NCI-H1092 (cell line): ENCODE results near the gene NUP62.
"Not testable (repeated sequence)": the region's sequence is repeated elsewhere in the genome, so short reads cannot be mapped to it uniquely, and the experiment has no call there.

ENCODE experiments used
- DNase-seq: peaks from one replicate; lab custom pipeline; 2025; lab: John Stamatoyannopoulos, UW

The NUP62 gene, protein sequence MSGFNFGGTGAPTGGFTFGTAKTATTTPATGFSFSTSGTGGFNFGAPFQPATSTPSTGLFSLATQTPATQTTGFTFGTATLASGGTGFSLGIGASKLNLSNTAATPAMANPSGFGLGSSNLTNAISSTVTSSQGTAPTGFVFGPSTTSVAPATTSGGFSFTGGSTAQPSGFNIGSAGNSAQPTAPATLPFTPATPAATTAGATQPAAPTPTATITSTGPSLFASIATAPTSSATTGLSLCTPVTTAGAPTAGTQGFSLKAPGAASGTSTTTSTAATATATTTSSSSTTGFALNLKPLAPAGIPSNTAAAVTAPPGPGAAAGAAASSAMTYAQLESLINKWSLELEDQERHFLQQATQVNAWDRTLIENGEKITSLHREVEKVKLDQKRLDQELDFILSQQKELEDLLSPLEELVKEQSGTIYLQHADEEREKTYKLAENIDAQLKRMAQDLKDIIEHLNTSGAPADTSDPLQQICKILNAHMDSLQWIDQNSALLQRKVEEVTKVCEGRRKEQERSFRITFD

DNA sequence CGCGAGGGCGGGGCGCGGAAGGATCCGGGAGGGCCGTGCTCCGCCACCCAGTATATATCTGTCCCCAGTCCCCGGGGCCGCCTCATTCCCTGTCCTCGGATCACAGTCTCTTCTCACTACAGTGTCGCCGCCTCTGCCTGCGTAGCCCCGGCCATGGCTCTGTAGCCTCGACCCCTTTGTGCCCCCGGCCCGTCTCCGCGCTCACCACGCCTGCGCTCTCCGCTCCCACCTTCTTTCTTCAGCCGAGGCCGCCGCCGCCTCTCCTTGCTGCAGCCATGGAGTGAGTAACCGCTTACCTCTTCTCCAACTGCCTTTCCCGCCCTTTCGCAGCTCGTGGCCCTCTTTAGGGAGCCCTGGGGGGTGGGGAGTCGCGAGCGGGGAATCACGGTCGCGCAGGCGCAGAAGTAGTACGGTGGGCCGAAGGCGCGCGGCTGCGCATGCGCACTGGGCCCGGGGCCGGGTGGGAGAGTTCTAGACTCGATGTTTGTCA is at the start of gene NUP62, which contains the start of gene ATF5:
Gene NUP62 (minus strand): TSS at position 384 of the 490 bp plus-strand sequence. CDS start 19,697 bp downstream, outside the sequence.
Gene ATF5 (plus strand): TSS at position 85 of the 490 bp plus-strand sequence. CDS start 1,646 bp downstream, outside the sequence.
- DNase-seq, result peak; percentile 86

DNA sequence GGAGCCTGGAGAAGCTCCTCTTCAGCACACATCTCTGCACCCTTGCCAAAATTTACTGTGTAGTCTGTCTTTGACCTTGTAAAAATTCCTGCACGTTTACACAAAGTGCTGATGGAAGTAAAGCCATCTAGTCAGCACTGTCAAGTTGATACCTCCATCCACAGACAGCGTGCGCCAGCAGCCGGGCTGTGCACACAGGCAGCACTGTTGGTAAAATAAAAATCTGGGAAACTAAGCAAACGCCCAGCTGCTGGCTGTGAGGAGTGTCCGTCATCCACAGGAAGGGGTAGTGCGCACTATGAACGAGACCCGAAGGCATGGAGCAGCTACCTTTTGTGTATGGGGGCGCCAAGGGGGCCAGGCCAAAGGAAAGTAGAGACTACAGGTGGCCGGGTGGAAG is 49.0 kb upstream of the NUP62 start:
- DNase-seq, result no peak

- no peak for DNase-seq
These were observed 48.6 kb upstream of the NUP62 start for GRCh38 chr19:49977881-49978280.

- DNase-seq, result no peak
These were observed 47.8 kb upstream of the NUP62 start for GRCh38 chr19:49977076-49977475.

DNA sequence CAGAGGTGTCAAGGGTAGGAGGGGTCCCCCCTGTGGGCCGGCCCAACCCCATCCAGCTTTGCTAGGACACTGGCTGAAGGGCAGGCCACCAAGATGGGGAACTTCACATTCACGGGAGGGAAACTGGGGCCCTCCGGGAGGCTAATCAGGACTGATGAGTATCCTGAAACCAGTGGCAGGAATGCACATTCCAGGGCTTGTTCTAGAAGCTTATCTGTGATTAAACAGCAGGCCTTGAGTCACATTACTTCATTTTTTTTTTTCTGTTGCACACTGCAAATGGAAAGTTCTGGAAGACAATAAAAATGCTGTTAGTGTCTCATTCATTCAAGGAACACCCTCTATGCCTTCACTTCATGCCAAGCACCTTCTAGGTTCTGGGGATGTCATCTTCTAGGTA is 47.2 kb upstream of the NUP62 start:
- no peak for DNase-seq

DNA sequence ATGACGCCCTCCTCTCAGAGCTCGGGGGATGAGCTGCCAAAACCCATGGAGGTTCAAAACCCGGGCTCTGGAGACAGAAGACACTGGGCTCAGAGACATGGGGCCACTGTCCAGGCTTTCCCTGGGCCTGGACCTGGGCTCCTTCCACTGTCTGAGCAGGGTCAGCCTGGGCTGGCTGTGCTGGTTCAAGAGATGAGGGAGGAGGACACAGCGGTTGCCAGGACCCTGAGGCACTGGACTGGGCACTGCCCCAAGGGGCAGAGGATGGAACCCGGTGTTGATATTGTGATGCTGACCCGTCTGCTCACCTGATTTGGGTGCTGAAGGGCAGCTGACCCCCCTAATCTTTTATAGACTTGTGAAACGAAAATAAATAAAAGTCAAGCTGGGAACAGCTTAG is 45.7 kb upstream of the NUP62 start:
- DNase-seq, result no peak

GRCh38 chr19:49973987-49974386 is 44.7 kb upstream of the NUP62 start:
- DNase-seq, result no peak

GRCh38 chr19:49972841-49973240 is 43.5 kb upstream of the NUP62 start:
- no peak for DNase-seq

- DNase-seq, result no peak
These were observed 42.7 kb upstream of the NUP62 start for GRCh38 chr19:49971991-49972411.

DNA sequence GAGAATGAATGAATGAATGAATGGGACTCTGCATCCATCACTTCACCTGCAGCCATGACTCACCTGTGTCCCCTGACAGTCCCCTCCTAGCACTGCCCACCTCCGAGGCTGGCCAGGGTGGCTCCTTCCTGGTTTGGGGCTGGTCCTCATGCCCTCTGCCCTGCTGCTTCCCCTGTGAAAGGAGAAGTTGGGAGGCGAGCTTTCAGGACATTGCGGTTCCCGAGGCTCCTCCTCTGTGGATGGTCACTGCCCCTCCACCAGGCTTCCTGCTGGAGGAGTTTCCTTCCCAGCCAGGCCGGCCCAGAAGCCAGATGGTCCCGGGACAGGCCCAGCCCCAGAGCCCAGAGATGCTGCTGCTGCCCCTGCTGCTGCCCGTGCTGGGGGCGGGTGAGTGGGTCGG is 40.1 kb upstream of the NUP62 start:
- not testable (repeated sequence) for DNase-seq

GRCh38 chr19:49968279-49968922 is 39.1 kb upstream of the NUP62 start:
- no peak for DNase-seq

GRCh38 chr19:49960980-49961379 is 31.7 kb upstream of the NUP62 start, which contains the start of gene SIGLEC11:
Gene SIGLEC11, minus strand, starts transcription at chr19:49961172. Its CDS starts 91 bp downstream, at chr19:49961081.
- DNase-seq, result not testable (repeated sequence)

DNA sequence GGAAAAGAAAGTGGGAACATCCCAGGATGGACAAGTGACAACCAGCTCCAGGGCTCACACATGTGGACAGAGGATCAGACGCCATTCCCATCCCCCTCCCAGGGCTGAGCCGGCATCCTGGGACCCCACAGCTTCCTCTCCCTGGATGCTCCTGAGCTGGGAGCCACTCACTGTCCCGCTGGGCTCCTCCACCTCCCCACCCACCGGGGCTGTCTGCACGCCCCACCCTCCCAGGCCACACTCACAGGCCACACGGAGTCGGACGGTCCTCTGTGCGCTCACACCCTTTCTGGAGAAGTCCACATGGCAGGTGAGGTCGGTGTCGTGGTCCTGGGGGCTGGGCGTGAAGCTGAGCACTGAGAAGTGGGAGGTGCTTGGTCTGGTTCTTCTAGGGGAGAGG is 30.6 kb upstream of the NUP62 start:
- not testable (repeated sequence) for DNase-seq

GRCh38 chr19:49958596-49958995 is 29.3 kb upstream of the NUP62 start:
- DNase-seq, result not testable (repeated sequence)

- DNase-seq, result not testable (repeated sequence)
These were observed 28.8 kb upstream of the NUP62 start for GRCh38 chr19:49958144-49958543.

GRCh38 chr19:49957262-49957915 is 28.1 kb upstream of the NUP62 start:
- no peak for DNase-seq

- DNase-seq, result no peak
These were observed 26.8 kb upstream of the NUP62 start for GRCh38 chr19:49956115-49956495.

- DNase-seq, result no peak
These were observed 25.6 kb upstream of the NUP62 start for GRCh38 chr19:49954933-49955332.

- no peak for DNase-seq
These were observed 25.0 kb upstream of the NUP62 start for GRCh38 chr19:49954092-49954829.

DNA sequence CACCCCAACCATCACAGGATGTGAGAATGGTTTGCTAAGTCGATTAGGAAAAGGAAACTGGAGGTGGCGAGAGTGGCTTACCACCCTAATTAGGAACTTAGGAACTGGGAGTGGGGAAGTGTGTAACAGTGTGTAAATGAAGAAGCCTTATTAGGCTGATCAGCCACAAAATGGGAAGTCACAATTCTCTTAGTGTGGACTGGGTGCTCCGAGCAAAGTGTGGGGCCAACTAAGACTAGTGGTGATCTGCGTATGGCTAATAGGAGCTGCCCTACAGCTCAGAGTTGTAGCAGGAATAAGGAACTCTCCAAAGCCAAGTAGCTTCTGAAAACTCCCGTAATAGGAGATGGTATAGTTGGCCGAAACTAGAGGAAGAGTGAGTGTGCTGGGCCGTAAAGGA is 24.1 kb upstream of the NUP62 start:
- DNase-seq, result no peak

GRCh38 chr19:49952906-49953305 is 23.6 kb upstream of the NUP62 start:
- DNase-seq, result no peak

DNA sequence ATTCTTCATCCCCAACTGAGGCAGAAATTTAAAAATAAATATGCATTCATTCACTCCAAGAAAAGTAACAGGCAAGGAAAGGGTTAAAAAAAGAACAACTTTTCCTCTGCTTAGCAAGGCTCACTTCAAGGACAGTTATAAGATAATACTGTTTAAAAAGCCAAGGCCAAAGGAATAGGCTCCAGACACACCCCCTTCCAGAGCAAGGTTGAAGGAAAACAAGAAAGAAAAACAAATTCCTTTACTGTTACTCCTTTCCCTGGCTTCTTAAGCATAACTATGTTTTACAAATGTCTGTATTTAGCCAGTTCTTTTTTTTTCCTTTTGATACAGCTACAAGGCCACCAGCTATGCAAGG is 23.2 kb upstream of the NUP62 start:
- no peak for DNase-seq
